Stimulated activated CD4-positive, alpha-beta T cell treated with anti-CD3 and anti-CD28 coated beads, Interleukin-4, amount 100 ng/mL, for 1 hour (primary cell): ENCODE measurements around the gene NRIP3.
A peak's percentile ranks its signal among the peaks of the same experiment; 100 is the strongest.
"Not testable (repeated sequence)": the region's sequence is repeated elsewhere in the genome, so short reads cannot be mapped to it uniquely, and the experiment has no call there.

Experiments used
- DNase-seq: peaks from one replicate; pipeline ENCODE4 v3.0.0-alpha.2; 2020

NRIP3 gene

GRCh38 chr11:9015677-9016076 lies 11.9 kb upstream of the NRIP3 start:
- DNase-seq = peak; percentile 23

GRCh38 chr11:9014826-9015225 lies 11.0 kb upstream of the NRIP3 start:
- no peak for DNase-seq

GRCh38 chr11:9013373-9013772 lies 9.6 kb upstream of the NRIP3 start:
- DNase-seq = no peak

- DNase-seq = not testable (repeated sequence)
Observed at GRCh38 chr11:9009538-9009937, 5.7 kb upstream of the NRIP3 start.

GRCh38 chr11:9008661-9009060 lies 4.9 kb upstream of the NRIP3 start:
- no peak for DNase-seq

- DNase-seq = no peak
Observed at GRCh38 chr11:9008011-9008550, 4.3 kb upstream of the NRIP3 start.

- DNase-seq = no peak
Observed at GRCh38 chr11:9005087-9005486, 1.3 kb upstream of the NRIP3 start.

GRCh38 chr11:9004183-9004926 lies 554 bp upstream of the NRIP3 start:
- DNase-seq = peak; percentile 25

- peak; percentile 15 for DNase-seq
Observed at GRCh38 chr11:9002920-9003572, 755 bp downstream of the NRIP3 start.

- peak; percentile 31 for DNase-seq
Observed at GRCh38 chr11:9001736-9002135, 2.1 kb downstream of the NRIP3 start.

GRCh38 chr11:8998017-8998416 lies 5.8 kb downstream of the NRIP3 start:
- no peak for DNase-seq

- no peak for DNase-seq
Observed at GRCh38 chr11:8997451-8997850, 6.3 kb downstream of the NRIP3 start.

- no peak for DNase-seq
Observed at GRCh38 chr11:8989453-8989852, 14.3 kb downstream of the NRIP3 start.

- DNase-seq = no peak
Observed at GRCh38 chr11:8988329-8989234, 15.2 kb downstream of the NRIP3 start.

- no peak for DNase-seq
Observed at GRCh38 chr11:8987446-8987845, 16.4 kb downstream of the NRIP3 start.

GRCh38 chr11:8986772-8987171 lies 17.0 kb downstream of the NRIP3 start:
- not testable (repeated sequence) for DNase-seq

- no peak for DNase-seq
Observed at GRCh38 chr11:8985462-8985861, 18.3 kb downstream of the NRIP3 start.

GRCh38 chr11:8983552-8983951 lies 20.2 kb downstream of the NRIP3 start:
- DNase-seq = no peak

GRCh38 chr11:8980485-8980884 lies 23.3 kb downstream of the NRIP3 start:
- DNase-seq = no peak

GRCh38 chr11:8979365-8979764 lies 24.4 kb downstream of the NRIP3 start:
- DNase-seq = not testable (repeated sequence)

- DNase-seq = no peak
Observed at GRCh38 chr11:8973121-8973520, 30.7 kb downstream of the NRIP3 start.

- no peak for DNase-seq
Observed at GRCh38 chr11:8971924-8972316, 31.9 kb downstream of the NRIP3 start.

GRCh38 chr11:8971196-8971923 lies 32.4 kb downstream of the NRIP3 start:
- DNase-seq = no peak
